Stomach smooth muscle (tissue), 2 donors: ENCODE results near the gene CXXC5.

Source experiments
- H3K27ac ChIP-seq: one replicate; pipeline ENCODE4 v1.7.0; 2013; ENCODE audit warnings: mild to moderate bottlenecking, low read length, inconsistent platforms
- H3K27me3 ChIP-seq, 2 donors: one replicate each; pipeline ENCODE4 v1.7.0; 2013; ENCODE audit warnings: low read length in 2 of 2; ENCODE audit not compliant: insufficient read depth in 2 of 2, control insufficient read depth in 1 of 2
- H3K36me3 ChIP-seq, 2 donors: one replicate each; pipeline ENCODE4 v1.7.0; 2013; ENCODE audit warnings: low read length in 2 of 2; ENCODE audit not compliant: control insufficient read depth in 2 of 2, insufficient read depth in 2 of 2
- H3K4me1 ChIP-seq: one replicate; pipeline ENCODE4 v1.7.0; 2013; ENCODE audit warnings: low read length; ENCODE audit not compliant: control insufficient read depth, insufficient read depth
- H3K4me3 ChIP-seq, 2 donors: one replicate each; pipeline ENCODE4 v1.7.0; 2013; ENCODE audit warnings: low read length in 2 of 2
- H3K9ac ChIP-seq, 2 donors: one replicate each; pipeline ENCODE4 v1.7.0; 2013; ENCODE audit warnings: low read length in 2 of 2, mild to moderate bottlenecking in 1 of 2
- H3K9me3 ChIP-seq, 2 donors: one replicate each; pipeline ENCODE4 v1.7.0; 2013; ENCODE audit warnings: low read length in 2 of 2; ENCODE audit not compliant: control insufficient read depth in 2 of 2
- donor health status: healthy.
- donor health status: Pancreatic carcinoma.

The CXXC5 gene

GRCh38 chr5:139631520-139632165 is 16.5 kb upstream of the CXXC5 start:
- Histone ChIP-seq H3K9me3 (no peaks in the 10 kb centered on the region), H3K36me3 (peaks cover 14 to 16% of the 10 kb centered on the region in 2 donors), H3K9ac (no peak overlapping the region), H3K27me3 (no peaks in the 10 kb centered on the region), H3K27ac (no peak overlapping the region), H3K4me3 (no peak overlapping the region), H3K4me1 (peaks cover 22% of the 10 kb centered on the region)

DNA sequence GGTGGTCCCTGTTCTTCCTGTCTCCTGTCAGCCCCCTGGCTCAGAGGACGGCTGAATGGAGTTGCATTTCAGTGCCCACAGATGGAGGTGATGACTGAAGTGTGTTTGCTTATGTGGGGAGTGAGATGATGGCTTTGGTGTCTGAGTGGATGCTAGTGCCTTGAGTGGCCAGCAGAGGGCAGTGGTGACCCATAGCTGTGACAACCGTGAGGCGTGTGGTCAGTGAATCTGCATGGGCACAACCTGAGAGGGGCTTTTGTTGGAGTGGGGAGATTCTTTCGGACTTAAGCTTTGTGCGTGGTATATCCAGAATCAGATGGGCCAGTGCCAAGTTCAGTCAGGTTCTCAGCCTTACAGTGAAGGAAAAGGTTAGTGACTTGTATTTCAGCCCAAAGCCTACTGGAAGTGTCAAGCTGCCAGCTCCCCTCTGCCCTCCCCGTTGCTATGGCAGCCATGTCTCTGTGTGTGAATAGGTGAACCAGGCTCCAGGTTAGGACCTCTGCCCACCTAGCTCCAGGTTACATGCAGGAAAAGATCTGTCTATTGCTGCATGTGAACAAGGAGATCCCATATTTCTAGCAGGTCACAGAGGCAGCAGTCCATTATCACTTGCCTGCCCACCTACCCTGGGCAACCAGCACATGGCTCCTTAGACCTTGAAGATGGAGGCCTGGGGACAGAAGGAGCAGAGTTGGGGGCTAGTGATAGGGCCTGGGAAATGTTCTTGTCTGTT is 14.7 kb upstream of the CXXC5 start:
- H3K27ac ChIP-seq, result no peak overlapping the region
- peak overlapping the region in 1 of 2 donors; percentile 13 for H3K9ac ChIP-seq

DNA sequence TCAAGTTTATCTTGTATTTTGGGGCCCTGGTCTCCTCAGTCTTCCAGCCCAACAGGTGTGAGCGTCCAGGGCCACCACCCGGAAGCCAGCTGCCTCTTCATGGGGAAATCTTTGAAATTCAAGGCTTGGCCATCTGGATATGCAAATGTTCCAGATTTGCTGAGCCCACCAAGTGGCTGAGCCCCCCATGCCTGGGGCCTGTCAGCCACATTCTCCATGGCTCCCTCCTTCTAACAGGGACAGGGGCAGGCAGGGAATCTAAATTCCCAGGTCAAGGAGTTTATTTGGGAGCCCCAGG is 14.2 kb upstream of the CXXC5 start:
- Histone ChIP-seq H3K4me1 (peaks cover 44% of the 10 kb centered on the region), H3K36me3 (peaks cover under 1 to 9% of the 10 kb centered on the region in 2 donors), H3K9me3 (no peaks in the 10 kb centered on the region), H3K27ac (no peak overlapping the region), H3K4me3 (no peak overlapping the region), H3K27me3 (no peaks in the 10 kb centered on the region), H3K9ac (no peak overlapping the region)

More for the DNA sequence above, 14.7 kb upstream of the CXXC5 start:
- Histone ChIP-seq H3K4me1 (peaks cover 39% of the 10 kb centered on the region), H3K36me3 (peaks cover 3 to 9% of the 10 kb centered on the region in 2 donors), H3K9me3 (no peaks in the 10 kb centered on the region), H3K4me3 (no peak overlapping the region), H3K27me3 (no peaks in the 10 kb centered on the region)

DNA sequence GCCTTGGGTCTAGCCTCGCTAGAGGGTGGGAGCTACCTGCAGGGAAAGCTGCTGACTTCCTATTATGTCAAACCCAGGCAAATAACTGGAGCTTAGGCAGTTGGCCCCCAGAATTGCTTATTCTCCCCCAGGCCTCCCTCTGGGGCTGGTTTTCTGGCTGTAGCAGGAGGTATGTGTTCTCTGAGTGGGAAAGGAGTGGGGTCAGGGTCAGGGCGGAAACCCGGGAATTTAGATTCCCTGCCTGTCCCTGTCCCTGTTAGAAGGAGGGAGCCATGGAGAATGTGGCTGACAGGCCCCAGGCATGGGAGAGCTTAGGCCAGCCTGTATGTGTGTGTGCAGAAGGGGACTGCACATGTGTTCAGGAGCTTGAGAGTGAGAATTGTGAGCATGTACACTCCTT is 13.6 kb upstream of the CXXC5 start:
- H3K27ac ChIP-seq, result no peak overlapping the region
- no peaks in the 10 kb centered on the region for H3K27me3 ChIP-seq
- H3K9ac ChIP-seq, result no peak overlapping the region
- no peaks in the 10 kb centered on the region for H3K9me3 ChIP-seq
- no peak overlapping the region for H3K4me3 ChIP-seq
- H3K36me3 ChIP-seq, result peaks cover 0 to 9% of the 10 kb centered on the region in 2 donors
- peaks cover 48% of the 10 kb centered on the region for H3K4me1 ChIP-seq

- Histone ChIP-seq H3K9ac (no peak overlapping the region), H3K36me3 (peaks cover 0 to 9% of the 10 kb centered on the region in 2 donors), H3K4me1 (peaks cover 52% of the 10 kb centered on the region), H3K9me3 (no peaks in the 10 kb centered on the region), H3K4me3 (no peak overlapping the region), H3K27ac (no peak overlapping the region), H3K27me3 (no peaks in the 10 kb centered on the region)
Measured at GRCh38 chr5:139635191-139635590, 13.0 kb upstream of the CXXC5 start.

- peaks cover 52% of the 10 kb centered on the region for H3K4me1 ChIP-seq
- no peak overlapping the region for H3K9ac ChIP-seq
- peak overlapping the region in 1 of 2 donors; percentile 15 for H3K4me3 ChIP-seq
- H3K9me3 ChIP-seq, result no peaks in the 10 kb centered on the region
- H3K36me3 ChIP-seq, result peaks cover 0 to 9% of the 10 kb centered on the region in 2 donors
- H3K27me3 ChIP-seq, result no peaks in the 10 kb centered on the region
- no peak overlapping the region for H3K27ac ChIP-seq
Measured at GRCh38 chr5:139635606-139636206, 12.4 kb upstream of the CXXC5 start.

DNA sequence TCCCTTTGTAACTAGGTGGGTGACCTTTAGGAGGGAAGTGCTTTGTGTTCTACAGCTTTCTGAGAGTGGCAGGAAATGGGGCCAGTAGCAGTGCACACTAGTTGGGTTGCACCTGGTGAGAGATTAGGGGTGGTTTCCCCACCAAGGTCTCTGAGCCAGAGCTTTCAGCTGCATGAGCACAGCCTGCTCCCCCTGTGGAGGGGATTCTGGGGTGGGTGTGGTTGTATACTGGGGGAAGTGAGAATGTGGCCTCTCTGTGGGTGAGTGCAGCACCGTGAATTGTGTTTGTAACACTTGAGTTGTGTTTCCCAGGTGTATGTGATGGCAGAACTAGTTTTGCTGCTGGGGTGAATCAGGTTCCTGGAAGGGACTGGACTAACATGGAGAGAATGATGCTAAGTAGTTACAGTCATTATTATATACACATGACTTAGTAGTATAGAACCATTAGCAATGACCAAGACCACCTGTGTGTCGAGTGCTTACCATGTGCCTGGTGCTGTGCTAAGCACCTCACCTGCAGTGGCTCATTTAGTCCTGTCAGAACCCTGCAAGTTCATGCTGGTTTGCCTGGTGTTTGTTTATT is 11.8 kb upstream of the CXXC5 start:
- Histone ChIP-seq H3K9me3 (no peaks in the 10 kb centered on the region), H3K4me1 (peaks cover 52% of the 10 kb centered on the region), H3K4me3 (peak overlapping the region in 1 of 2 donors; percentile 15), H3K27me3 (no peaks in the 10 kb centered on the region), H3K27ac (no peak overlapping the region), H3K9ac (peak overlapping the region in 1 of 2 donors; percentile 13), H3K36me3 (peaks cover 0 to 9% of the 10 kb centered on the region in 2 donors)

GRCh38 chr5:139636975-139637408 is 11.2 kb upstream of the CXXC5 start:
- Histone ChIP-seq H3K9ac (no peak overlapping the region), H3K27ac (no peak overlapping the region), H3K27me3 (no peaks in the 10 kb centered on the region), H3K4me3 (peak overlapping the region; percentile 49 to 78), H3K36me3 (peaks cover 0 to 5% of the 10 kb centered on the region in 2 donors), H3K4me1 (peaks cover 52% of the 10 kb centered on the region), H3K9me3 (no peaks in the 10 kb centered on the region)

DNA sequence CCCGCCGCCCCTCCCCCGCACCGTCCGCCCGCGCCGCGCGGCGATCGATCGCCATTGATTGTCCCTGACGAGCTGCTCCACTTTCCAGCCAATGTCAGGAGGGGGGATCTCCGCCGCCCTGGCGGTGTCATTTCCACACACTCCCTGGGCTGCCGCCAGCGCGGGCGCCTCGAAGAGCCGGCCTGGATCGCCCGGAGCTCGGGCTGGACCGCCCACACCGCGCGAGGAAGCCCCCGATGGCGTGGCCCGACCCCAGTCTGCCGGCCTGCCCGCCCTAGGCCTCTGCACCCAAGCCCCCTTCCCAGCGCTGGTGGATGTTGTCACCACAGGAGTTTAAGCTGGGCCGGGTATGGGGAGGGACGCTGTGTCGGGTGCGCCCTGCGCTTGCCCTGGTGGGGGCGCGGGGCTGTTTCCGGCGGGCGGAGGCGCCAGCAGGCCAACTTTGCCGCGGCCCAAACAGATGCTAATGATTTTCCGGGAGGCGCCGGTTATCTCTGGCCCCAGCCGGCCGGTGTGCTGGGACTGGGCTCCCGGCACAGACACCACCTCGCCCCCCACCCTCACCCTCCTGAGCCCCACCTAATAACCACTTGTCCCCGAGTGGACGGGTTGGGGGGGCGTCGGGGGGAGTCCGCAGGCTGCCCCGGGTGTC is 10.6 kb upstream of the CXXC5 start:
- Histone ChIP-seq H3K27ac (peak overlapping the region; percentile 77), H3K27me3 (no peaks in the 10 kb centered on the region), H3K36me3 (peaks cover 0 to under 1% of the 10 kb centered on the region in 2 donors), H3K4me1 (peaks cover 52% of the 10 kb centered on the region), H3K9ac (peak overlapping the region; percentile 64 to 72), H3K9me3 (no peaks in the 10 kb centered on the region), H3K4me3 (peak overlapping the region; percentile 55 to 78)

DNA sequence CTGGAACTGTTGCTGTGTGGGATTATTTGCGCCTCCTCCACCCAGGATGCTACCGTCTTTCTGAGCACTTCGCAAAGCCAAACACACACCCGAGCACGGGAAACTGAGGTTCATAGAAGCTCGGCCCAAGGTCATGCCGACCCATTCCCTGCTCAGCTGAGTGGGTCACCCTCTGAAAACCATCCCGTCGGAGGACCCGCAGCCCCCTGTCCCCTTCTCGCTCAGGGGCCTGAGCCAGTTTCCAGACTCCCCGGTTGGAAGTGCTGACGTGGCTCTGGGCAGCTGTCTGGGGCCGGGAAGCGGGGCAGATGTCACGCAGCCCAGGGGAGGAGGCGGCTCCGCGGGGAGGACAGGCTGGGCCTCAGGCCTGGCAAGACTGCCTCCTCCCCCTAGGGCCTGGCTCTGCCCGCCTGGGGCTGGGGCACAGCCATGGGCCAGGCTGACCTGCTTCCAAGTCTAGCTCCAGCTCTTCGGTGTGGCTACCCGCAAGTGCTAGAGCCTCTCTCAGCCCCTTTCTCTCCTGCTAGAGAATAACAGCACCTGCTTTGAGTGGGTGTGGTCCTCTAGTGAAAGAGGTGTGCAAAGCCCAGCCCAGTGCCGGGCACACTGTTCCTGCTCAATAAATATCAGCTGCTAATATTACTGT is 9.9 kb upstream of the CXXC5 start:
- H3K4me1 ChIP-seq, result peaks cover 50% of the 10 kb centered on the region
- H3K27me3 ChIP-seq, result no peaks in the 10 kb centered on the region
- peak overlapping the region; percentile 64 to 72 for H3K9ac ChIP-seq
- H3K4me3 ChIP-seq, result peak overlapping the region; percentile 55 to 78
- peak overlapping the region; percentile 77 for H3K27ac ChIP-seq
- no peaks in the 10 kb centered on the region for H3K36me3 ChIP-seq
- no peaks in the 10 kb centered on the region for H3K9me3 ChIP-seq
